Left lung (tissue), 10 donors: Measurements from ENCODE around the gene LAMA3. TPM values are rescaled to one million over a fixed set of nuclear protein-coding genes. Genes with fewer than 3 reads are reported as not detected.
"Not testable (repeated sequence)": the region's sequence is repeated elsewhere in the genome, so short reads cannot be mapped to it uniquely, and the experiment has no call there.

ENCODE experiments used
- ATAC-seq: fragments of 200-7000 bp; cut with Tn5 transposase; one replicate; pipeline ENCODE4 v1.9.1; 2020; ENCODE audit warnings: moderate library complexity
- DNase-seq, 4 donors: peaks; one replicate each; pipeline ENCODE4 v3.0.0-alpha.2; 2013 to 2020
- H3K27ac ChIP-seq, 2 donors: fragments of 200-600 bp; sonication (generic) in 1 of 2; one replicate each; pipeline versions ENCODE4 v1.5.0 to v1.8.0; 2020 to 2021
- H3K27me3 ChIP-seq, 2 donors: fragments of 200-600 bp; sonication (generic) in 1 of 2; one replicate each; pipeline versions ENCODE4 v1.5.0 to v1.8.0; 2020 to 2021
- H3K36me3 ChIP-seq, 2 donors: fragments of 200-600 bp; sonication (generic) in 1 of 2; one replicate each; pipeline versions ENCODE4 v1.5.0 to v1.8.0; 2020 to 2021
- H3K4me1 ChIP-seq, 2 donors: fragments of 200-600 bp; one replicate each; pipeline ENCODE4 v1.8.0; 2021
- H3K4me3 ChIP-seq, 2 donors: fragments of 200-600 bp; sonication (generic) in 1 of 2; one replicate each; pipeline versions ENCODE4 v1.5.0 to v1.8.0; 2020 to 2021; ENCODE audit warnings: mild to moderate bottlenecking in 1 of 2
- H3K9me3 ChIP-seq, 2 donors: fragments of 200-600 bp; sonication (generic) in 1 of 2; one replicate each; pipeline versions ENCODE4 v1.5.0 to v1.8.0; 2020 to 2021
- CTCF ChIP-seq, 2 donors: fragments of 200-600 bp; sonication (generic) in 1 of 2; IDR thresholded peaks; one replicate each; pipeline versions ENCODE4 v1.5.0 to v1.8.0; 2021; ENCODE audit warnings: antibody characterized with exemption in 2 of 2
- intact Hi-C, 2 donors: fragments of 100-400 bp; cut with DNase I; formaldehyde crosslinking; loops; one replicate each; pipeline versions ENCODE4 v1.11.2 to v1.14.2; 2022
- polyA plus RNA-seq, 6 donors: library from polyadenylated mRNA; unstranded; fragments of 120-200 nt; gene quantifications; one replicate each; pipeline ENCODE4 v1.2.1, GENCODE V29; 2013; ENCODE audit not compliant: insufficient read length in 6 of 6
- total RNA-seq, 2 donors: library from RNA; stranded (reverse); fragmentation: NEBNext Ultra II Directional; extraction: Animal tissue kit (Norgen Biotek cat#: 25700); gene quantifications; one replicate each; pipeline ENCODE4 v1.2.1, GENCODE V29; 2021
- donor health status: DM: no; HTN: yes; CAD: no.
- donor health status: DM: no; HTN: no; CAD: no.

The LAMA3 gene
- total and polyA plus RNA-seq, 8 donors = 42.8 to 207 (median 140) TPM

GRCh38 chr18:23710068-23710527 is 20.8 kb downstream of the LAMA3 start:
- peaks cover 0 to 4% of the 10 kb centered on the region in 2 donors for H3K9me3 ChIP-seq
- no peaks in the 10 kb centered on the region for H3K4me1 ChIP-seq
- no peak for DNase-seq
- no peak overlapping the region for H3K27ac ChIP-seq
- H3K36me3 ChIP-seq = no peaks in the 10 kb centered on the region
- intact Hi-C loops = no loop called here
- no peaks in the 10 kb centered on the region for H3K27me3 ChIP-seq
- peak; percentile 83 for ATAC-seq
- no peak for TF ChIP-seq CTCF (IDR thresholded peaks at IDR 0.05)
- H3K4me3 ChIP-seq = no peak overlapping the region

GRCh38 chr18:23710946-23711345 is 21.7 kb downstream of the LAMA3 start:
- H3K4me1 ChIP-seq = no peaks in the 10 kb centered on the region
- no peak for TF ChIP-seq CTCF (IDR thresholded peaks at IDR 0.05)
- H3K27ac ChIP-seq = no peak overlapping the region
- no peaks in the 10 kb centered on the region for H3K36me3 ChIP-seq
- H3K9me3 ChIP-seq = peaks cover 0 to 4% of the 10 kb centered on the region in 2 donors
- no peak for DNase-seq
- H3K4me3 ChIP-seq = no peak overlapping the region
- intact Hi-C loops = no loop called here
- no peak for ATAC-seq
- H3K27me3 ChIP-seq = no peaks in the 10 kb centered on the region

GRCh38 chr18:23711426-23711825 is 22.2 kb downstream of the LAMA3 start:
- no peak for TF ChIP-seq CTCF (IDR thresholded peaks at IDR 0.05)
- no peak overlapping the region for H3K27ac ChIP-seq

GRCh38 chr18:23712445-23712844 is 23.2 kb downstream of the LAMA3 start:
- H3K27ac ChIP-seq = no peak overlapping the region
- no peaks in the 10 kb centered on the region for H3K36me3 ChIP-seq
- intact Hi-C loops = no loop called here
- no peak for DNase-seq
- H3K4me3 ChIP-seq = no peak overlapping the region
- no peaks in the 10 kb centered on the region for H3K27me3 ChIP-seq
- H3K4me1 ChIP-seq = no peaks in the 10 kb centered on the region
- no peak for TF ChIP-seq CTCF (IDR thresholded peaks at IDR 0.05)
- H3K9me3 ChIP-seq = no peaks in the 10 kb centered on the region
- no peak for ATAC-seq

More at GRCh38 chr18:23711426-23711825, 22.2 kb downstream of the LAMA3 start:
- Histone ChIP-seq H3K27me3 (no peaks in the 10 kb centered on the region), H3K9me3 (peaks cover 0 to 4% of the 10 kb centered on the region in 2 donors), H3K4me1 (no peaks in the 10 kb centered on the region), H3K4me3 (no peak overlapping the region), H3K36me3 (no peaks in the 10 kb centered on the region)
- no peak for ATAC-seq
- intact Hi-C loops = no loop called here
- DNase-seq = no peak

- DNase-seq = no peak
- TF ChIP-seq CTCF (IDR thresholded peaks at IDR 0.05) = no peak
- no peaks in the 10 kb centered on the region for H3K4me1 ChIP-seq
- no peak overlapping the region for H3K27ac ChIP-seq
- H3K4me3 ChIP-seq = no peak overlapping the region
- no peaks in the 10 kb centered on the region for H3K36me3 ChIP-seq
- no peaks in the 10 kb centered on the region for H3K9me3 ChIP-seq
- intact Hi-C loops = no loop called here
- H3K27me3 ChIP-seq = no peaks in the 10 kb centered on the region
- no peak for ATAC-seq
Observed at GRCh38 chr18:23714576-23714975, 25.3 kb downstream of the LAMA3 start.

GRCh38 chr18:23716079-23716478 is 26.8 kb downstream of the LAMA3 start:
- H3K27ac ChIP-seq, intact Hi-C loops, H3K4me1 ChIP-seq, ATAC-seq, H3K36me3 ChIP-seq, DNase-seq, H3K9me3 ChIP-seq, H3K4me3 ChIP-seq, H3K27me3 ChIP-seq: not testable (repeated sequence)
